Measurements from ENCODE around the gene MAL.

The MAL gene

GRCh38 chr2:95055262-95055661 is 29.8 kb downstream of the MAL start:
- Histone ChIP-seq H3K18ac (ENCODE audit: low read length) (peak overlapping the region; percentile 90), H3K23ac (ENCODE audit: low read depth, low read length, poor library complexity) (no peak overlapping the region), H3K9me3 (replicated peaks in 1 of 2; ENCODE audit: control insufficient read depth in 2 of 2, insufficient read depth in 1 of 2, low read depth in 1 of 2, low read length in 2 of 2) (no peaks in the 10 kb centered on the region), H3K4me3 (ENCODE audit: low read length in 2 of 2) (no peak overlapping the region), H2AFZ (ENCODE audit: low read length) (no peak overlapping the region), H3K36me3 (replicated peaks in 1 of 2; ENCODE audit: control insufficient read depth in 2 of 2, insufficient read depth in 2 of 2, low read length in 2 of 2) (no peaks in the 10 kb centered on the region), H3K4ac (ENCODE audit: low read length) (no peak overlapping the region), H3K79me1 (ENCODE audit: low read depth, low read length) (no peaks in the 10 kb centered on the region), H2BK12ac (ENCODE audit: low read length) (peak overlapping the region; percentile 26), H3K27me3 (ENCODE audit: control insufficient read depth in 3 of 3, insufficient read depth in 3 of 3, low read depth in 1 of 3, low read length in 3 of 3) (peaks cover 0 to 20% (median 0%) of the 10 kb centered on the region in 3 experiments), H3K4me2 (ENCODE audit: insufficient read depth, low read length, poor library complexity, severe bottlenecking) (no peak overlapping the region), H3K4me1 (ENCODE audit: control insufficient read depth in 2 of 2, insufficient read depth in 1 of 2, low read depth in 1 of 2, low read length in 2 of 2) (peaks cover 7 to 20% of the 10 kb centered on the region in 2 donors), H3K27ac (replicated peaks; ENCODE audit: low read length) (no peak overlapping the region), H2AK5ac (ENCODE audit: low read depth, low read length) (peak overlapping the region; percentile 87), H4K8ac (ENCODE audit: low read depth, low read length) (no peak overlapping the region), H2BK5ac (ENCODE audit: low read length) (peak overlapping the region; percentile 56), H3K9ac (ENCODE audit: low read depth, low read length, poor library complexity) (no peak overlapping the region), H2BK15ac (ENCODE audit: low read length) (peak overlapping the region; percentile 81), H3K14ac (ENCODE audit: low read length) (no peak overlapping the region), H4K91ac (ENCODE audit: low read depth, low read length, poor library complexity) (no peak overlapping the region), H2BK120ac (ENCODE audit: low read depth, low read length) (no peak overlapping the region)
- no peak for DNase-seq (ENCODE audit: low spot score)
- no CpG with 5 or more reads among the region's 3 CpGs for whole genome bisulfite sequencing, 2 donors (ENCODE audit: extremely low coverage in 2 of 2, insufficient read length in 2 of 2, insufficient replicate concordance in 1 of 2)

- Histone ChIP-seq H3K36me3 (replicated peaks in 1 of 2; ENCODE audit: control insufficient read depth in 2 of 2, insufficient read depth in 2 of 2, low read length in 2 of 2) (no peaks in the 10 kb centered on the region), H3K4me2 (ENCODE audit: insufficient read depth, low read length, poor library complexity, severe bottlenecking) (no peak overlapping the region), H3K4me3 (ENCODE audit: low read length in 2 of 2) (no peak overlapping the region), H3K14ac (ENCODE audit: low read length) (no peak overlapping the region), H2BK5ac (ENCODE audit: low read length) (peak overlapping the region; percentile 56), H3K27me3 (ENCODE audit: control insufficient read depth in 3 of 3, insufficient read depth in 3 of 3, low read depth in 1 of 3, low read length in 3 of 3) (peaks cover 0 to 25% (median 0%) of the 10 kb centered on the region in 3 experiments), H2BK15ac (ENCODE audit: low read length) (peak overlapping the region; percentile 81), H3K23ac (ENCODE audit: low read depth, low read length, poor library complexity) (no peak overlapping the region), H3K79me1 (ENCODE audit: low read depth, low read length) (no peaks in the 10 kb centered on the region), H3K9me3 (replicated peaks in 1 of 2; ENCODE audit: control insufficient read depth in 2 of 2, insufficient read depth in 1 of 2, low read depth in 1 of 2, low read length in 2 of 2) (no peaks in the 10 kb centered on the region), H3K4ac (ENCODE audit: low read length) (no peak overlapping the region), H3K27ac (replicated peaks; ENCODE audit: low read length) (no peak overlapping the region), H2AK5ac (ENCODE audit: low read depth, low read length) (peak overlapping the region; percentile 87), H3K4me1 (ENCODE audit: control insufficient read depth in 2 of 2, insufficient read depth in 1 of 2, low read depth in 1 of 2, low read length in 2 of 2) (peaks cover 7 to 21% of the 10 kb centered on the region in 2 donors), H3K9ac (ENCODE audit: low read depth, low read length, poor library complexity) (no peak overlapping the region), H2BK12ac (ENCODE audit: low read length) (peak overlapping the region; percentile 36), H4K91ac (ENCODE audit: low read depth, low read length, poor library complexity) (no peak overlapping the region), H3K18ac (ENCODE audit: low read length) (peak overlapping the region; percentile 83), H2AFZ (ENCODE audit: low read length) (no peak overlapping the region), H4K8ac (ENCODE audit: low read depth, low read length) (no peak overlapping the region), H2BK120ac (ENCODE audit: low read depth, low read length) (peak overlapping the region; percentile 38)
- DNase-seq (ENCODE audit: low spot score) = no peak
- no CpG with 5 or more reads among the region's 8 CpGs for WGBS, 2 donors (ENCODE audit: extremely low coverage in 2 of 2, insufficient read length in 2 of 2, insufficient replicate concordance in 1 of 2)
Measured at GRCh38 chr2:95056044-95056443, 30.5 kb downstream of the MAL start.

- Histone ChIP-seq H3K4me3 (ENCODE audit: low read length in 2 of 2) (no peak overlapping the region), H3K9me3 (replicated peaks in 1 of 2; ENCODE audit: control insufficient read depth in 2 of 2, insufficient read depth in 1 of 2, low read depth in 1 of 2, low read length in 2 of 2) (no peaks in the 10 kb centered on the region), H2BK12ac (ENCODE audit: low read length) (peak overlapping the region; percentile 93), H3K9ac (ENCODE audit: low read depth, low read length, poor library complexity) (no peak overlapping the region), H3K27ac (replicated peaks; ENCODE audit: low read length) (peak overlapping the region; percentile 32), H2BK5ac (ENCODE audit: low read length) (peak overlapping the region; percentile 56), H4K91ac (ENCODE audit: low read depth, low read length, poor library complexity) (peak overlapping the region; percentile 67), H2BK120ac (ENCODE audit: low read depth, low read length) (peak overlapping the region; percentile 38), H3K14ac (ENCODE audit: low read length) (peak overlapping the region; percentile 27), H2AFZ (ENCODE audit: low read length) (peak overlapping the region; percentile 77), H3K4ac (ENCODE audit: low read length) (peak overlapping the region; percentile 71), H3K18ac (ENCODE audit: low read length) (peak overlapping the region; percentile 93), H4K8ac (ENCODE audit: low read depth, low read length) (no peak overlapping the region), H3K36me3 (replicated peaks in 1 of 2; ENCODE audit: control insufficient read depth in 2 of 2, insufficient read depth in 2 of 2, low read length in 2 of 2) (no peaks in the 10 kb centered on the region), H3K23ac (ENCODE audit: low read depth, low read length, poor library complexity) (no peak overlapping the region), H2AK5ac (ENCODE audit: low read depth, low read length) (peak overlapping the region; percentile 92), H2BK15ac (ENCODE audit: low read length) (peak overlapping the region; percentile 41), H3K4me1 (ENCODE audit: control insufficient read depth in 2 of 2, insufficient read depth in 1 of 2, low read depth in 1 of 2, low read length in 2 of 2) (peaks cover 7 to 21% of the 10 kb centered on the region in 2 donors), H3K79me1 (ENCODE audit: low read depth, low read length) (no peaks in the 10 kb centered on the region), H3K4me2 (ENCODE audit: insufficient read depth, low read length, poor library complexity, severe bottlenecking) (no peak overlapping the region), H3K27me3 (ENCODE audit: control insufficient read depth in 3 of 3, insufficient read depth in 3 of 3, low read depth in 1 of 3, low read length in 3 of 3) (peaks cover 0 to 29% (median 0%) of the 10 kb centered on the region in 3 experiments)
- WGBS, 2 donors (ENCODE audit: extremely low coverage in 2 of 2, insufficient read length in 2 of 2, insufficient replicate concordance in 1 of 2) = no CpG with 5 or more reads among the region's 15 CpGs
- no peak for DNase-seq (ENCODE audit: low spot score)
Measured at GRCh38 chr2:95056461-95057459, 31.3 kb downstream of the MAL start.
